HepG2 (cell line): Measurements from ENCODE around the gene RNU6-8. TPM values are rescaled to one million over a fixed set of nuclear protein-coding genes. Genes with fewer than 3 reads are reported as not detected.

ENCODE experiments used
- ATAC-seq: fragments of 200-7000 bp; cut with Tn5 transposase; 3 replicates; pipeline ENCODE4 v1.9.1; 2020; ENCODE audit warnings: mild to moderate bottlenecking, moderate library complexity
- BruUV-seq: library from RNA; stranded (reverse); fragments of 400-500 nt; replicated peaks from 2 replicates; lab custom pipeline; 2021; lab: Mats Ljungman, UMichigan
- CTCF ChIA-PET: fragments of 300-600 bp; formaldehyde crosslinking; extraction: SDS; loops from one replicate; lab custom pipeline; 2021; ENCODE audit warnings: low total read pairs, inconsistent platforms, low intra/inter-chr PET ratio; lab: Yijun Ruan, JAX
- POLR2A ChIA-PET: fragments of 350-600 bp; sonication (Branson Sonifier 250); formaldehyde crosslinking; loops from one replicate; lab custom pipeline; 2020; ENCODE audit warnings: antibody characterized with exemption, inconsistent platforms; lab: Yijun Ruan, JAX
- DNase-seq: peaks from one replicate; pipeline ENCODE4 v3.0.0-alpha.2; 2015; ENCODE audit warnings: low spot score
- FAIRE-seq: peaks from 3 replicates; lab custom pipeline; 2011; peaks lifted over from hg19 to GRCh38; lab: Jason Lieb, UNC
- H2AFZ ChIP-seq: one replicate; pipeline ENCODE4 v1.6.1; 2011; ENCODE audit warnings: low read length, inconsistent platforms
- H3K27ac ChIP-seq: fragments of 300-600 bp; 3 replicates; pipeline ENCODE4 v1.8.0; 2011; ENCODE audit warnings: mixed run types, mild to moderate bottlenecking, mixed read lengths, low read length, inconsistent platforms; ENCODE audit not compliant: insufficient read depth; ENCODE audit errors: extremely low read length
- H3K27me3 ChIP-seq, 2 experiments: fragments of 200-600 bp in 1 of 2; 2 replicates in 1 of 2; 3 replicates in 1 of 2; pipeline versions ENCODE4 v1.6.0 to v1.8.0; 2011; ENCODE audit warnings: low read length in 2 of 2, mild to moderate bottlenecking in 2 of 2, moderate library complexity in 2 of 2, inconsistent platforms in 1 of 2; ENCODE audit not compliant: insufficient read depth in 2 of 2, control insufficient read depth in 1 of 2
- H3K36me3 ChIP-seq, 2 experiments: fragments of 200-600 bp in 1 of 2; replicated peaks in 1 of 2; 2 replicates in 1 of 2; 3 replicates in 1 of 2; pipeline versions ENCODE4 v1.5.1 to v1.8.0; 2011; ENCODE audit warnings: low read length in 2 of 2, inconsistent platforms in 1 of 2; ENCODE audit not compliant: insufficient read depth in 2 of 2, control insufficient read depth in 1 of 2
- H3K4me1 ChIP-seq: 2 replicates; pipeline ENCODE4 v1.5.1; 2012; ENCODE audit warnings: low read length, inconsistent platforms; ENCODE audit not compliant: insufficient read depth
- H3K4me2 ChIP-seq: 2 replicates; pipeline ENCODE4 v1.6.0; 2011; ENCODE audit warnings: low read depth, low read length, inconsistent platforms
- H3K4me3 ChIP-seq, 3 experiments: fragments of 200-600 bp in 1 of 3; sonication (generic), shearing (Covaris generic) in 1 of 3; replicated peaks in 1 of 3; 2 replicates each; pipeline ENCODE4 v1.5.1; 2011 to 2016; ENCODE audit warnings: low read length in 3 of 3, inconsistent platforms in 2 of 3, low read depth in 2 of 3, mild to moderate bottlenecking in 2 of 3, control low read depth in 1 of 3, mixed read lengths in 1 of 3; ENCODE audit not compliant: insufficient read depth in 1 of 3
- H3K79me2 ChIP-seq: one replicate; pipeline ENCODE4 v1.6.1; 2011; ENCODE audit warnings: low read length, inconsistent platforms; ENCODE audit not compliant: insufficient read depth
- H3K9ac ChIP-seq: 2 replicates; pipeline ENCODE4 v1.6.0; 2011; ENCODE audit warnings: mild to moderate bottlenecking, low read depth, low read length, inconsistent platforms; ENCODE audit not compliant: insufficient read depth
- H3K9me3 ChIP-seq: 2 replicates; pipeline ENCODE4 v1.5.1; 2012; ENCODE audit warnings: mild to moderate bottlenecking, low read length
- H4K20me1 ChIP-seq: 2 replicates; pipeline ENCODE4 v1.6.0; 2011; ENCODE audit warnings: inconsistent platforms, mild to moderate bottlenecking, low read length, moderate library complexity; ENCODE audit not compliant: insufficient read depth
- BRD4 ChIP-seq: sonication (generic); formaldehyde crosslinking; IDR thresholded peaks from 2 replicates; pipeline ENCODE4 v1.4.0; 2020; ENCODE audit warnings: missing genetic modification reagents
- HHEX ChIP-seq: IDR thresholded peaks from 2 replicates; pipeline ENCODE4 v1.6.1; 2016; ENCODE audit warnings: control low read depth
- NCOR1 ChIP-seq: fragments of 200-600 bp; sonication (generic); IDR thresholded peaks from 2 replicates; pipeline ENCODE4 v1.7.0; 2017; ENCODE audit warnings: antibody characterized with exemption, low read length, borderline replicate concordance
- PHF5A ChIP-seq: IDR thresholded peaks from one replicate; pipeline ENCODE4 v1.6.1; 2018; ENCODE audit warnings: low read depth, missing genetic modification reagents; ENCODE audit not compliant: unreplicated experiment
- SIN3A ChIP-seq: IDR thresholded peaks from 2 replicates; pipeline ENCODE4 v1.6.1; 2011; ENCODE audit warnings: low read depth, mild to moderate bottlenecking, control low read depth, low read length, borderline replicate concordance
- SP1 ChIP-seq, 2 experiments: fragments of 450-650 bp in 1 of 2; sonication (generic) in 1 of 2; formaldehyde crosslinking in 1 of 2; IDR thresholded peaks; 2 replicates each; pipeline versions ENCODE4 v1.4.0 to v1.6.1; 2016 to 2020; ENCODE audit warnings: missing genetic modification reagents in 1 of 2
- ZNF432 ChIP-seq: sonication (generic); formaldehyde crosslinking; IDR thresholded peaks from 2 replicates; pipeline ENCODE4 v1.5.0; 2020; ENCODE audit warnings: missing genetic modification reagents, mild to moderate bottlenecking, borderline replicate concordance
- ZNF720 ChIP-seq: sonication (generic); formaldehyde crosslinking; IDR thresholded peaks from 2 replicates; pipeline ENCODE4 v1.4.0; 2020; ENCODE audit warnings: missing genetic modification reagents
- ZNF839 ChIP-seq: sonication (generic); formaldehyde crosslinking; IDR thresholded peaks from 2 replicates; pipeline ENCODE4 v1.4.0; 2020; ENCODE audit warnings: missing genetic modification reagents, mild to moderate bottlenecking, borderline replicate concordance
- in situ Hi-C: cut with HindIII; loops from 2 replicates; pipeline ENCODE4 v1.10.0; 2017; ENCODE audit warnings: low pct_unique_long_range_greater_than_20kb; ENCODE audit not compliant: extremely low pct_ligation_motif_present
- intact Hi-C: fragments of 100-400 bp; cut with micrococcal nuclease; formaldehyde crosslinking; loops from one replicate; pipeline ENCODE4 v1.10.0; 2022; ENCODE audit not compliant: unreplicated experiment
- polyA plus RNA-seq, 8 experiments: library from polyadenylated mRNA; depleted of rRNA in 3 of 8; stranded (reverse) in 7 of 8; unstranded in 1 of 8; fragments of >200 nt; fragmentation: Illumina TruSeq in 4 of 8; extraction: Trizol in 4 of 8; gene quantifications; 2 replicates each; pipeline versions ENCODE4 v1.2.1 to v1.2.3, GENCODE V29; 2011 to 2016; ENCODE audit warnings: low read depth in 4 of 8, missing spikeins in 1 of 8, mixed read lengths in 1 of 8; ENCODE audit not compliant: insufficient read depth in 1 of 8
- total RNA-seq, 5 experiments: library from RNA; depleted of rRNA; stranded (reverse); fragments of >200 nt; fragmentation: Illumina TruSeq; extraction: Trizol; gene quantifications; 2 replicates each; pipeline ENCODE4 v1.2.3, GENCODE V29; 2016; ENCODE audit warnings: low read depth in 1 of 5
- TF ChIP-seq, protein P1 (sequence below): sonication (generic); formaldehyde crosslinking; IDR thresholded peaks from 2 replicates; pipeline ENCODE4 v1.5.0; 2020; ENCODE audit warnings: mild to moderate bottlenecking, missing genetic modification reagents, borderline replicate concordance
- TF ChIP-seq, protein P2 (sequence below): sonication (generic); formaldehyde crosslinking; IDR thresholded peaks from 2 replicates; pipeline ENCODE4 v1.4.0; 2020; ENCODE audit warnings: mild to moderate bottlenecking, missing genetic modification reagents
- TF ChIP-seq, protein P3 (sequence below): sonication (generic); formaldehyde crosslinking; IDR thresholded peaks from 2 replicates; pipeline ENCODE4 v1.5.0; 2020; ENCODE audit warnings: missing genetic modification reagents, mild to moderate bottlenecking, borderline replicate concordance

RNU6-8 gene
- total and polyA plus RNA-seq, 2 of the 13 experiments (the other 11 are each of a cell fraction or from before 2014, with no cell fraction given): under 0.01 TPM; not detected in 1

DNA sequence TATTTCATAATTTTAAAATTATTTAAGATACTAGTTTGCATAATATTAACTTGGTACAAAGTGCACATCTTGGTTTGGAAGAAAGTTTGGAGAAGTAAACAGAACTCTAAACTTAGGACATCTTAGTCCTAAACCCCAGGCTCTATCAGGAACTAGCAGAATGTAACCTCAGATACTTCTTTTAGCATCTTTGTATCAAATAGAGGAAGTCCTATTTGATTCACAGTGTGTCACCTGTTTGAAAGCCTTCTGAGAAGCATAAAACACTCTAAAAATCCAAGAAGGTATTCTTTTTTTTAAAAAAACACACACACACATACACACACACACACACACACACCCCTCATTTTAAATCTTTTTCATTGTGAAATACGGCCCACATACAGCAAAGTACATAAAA is 13.3 kb downstream of the RNU6-8 start (continued):
- TF ChIP-seq, protein P1, sequence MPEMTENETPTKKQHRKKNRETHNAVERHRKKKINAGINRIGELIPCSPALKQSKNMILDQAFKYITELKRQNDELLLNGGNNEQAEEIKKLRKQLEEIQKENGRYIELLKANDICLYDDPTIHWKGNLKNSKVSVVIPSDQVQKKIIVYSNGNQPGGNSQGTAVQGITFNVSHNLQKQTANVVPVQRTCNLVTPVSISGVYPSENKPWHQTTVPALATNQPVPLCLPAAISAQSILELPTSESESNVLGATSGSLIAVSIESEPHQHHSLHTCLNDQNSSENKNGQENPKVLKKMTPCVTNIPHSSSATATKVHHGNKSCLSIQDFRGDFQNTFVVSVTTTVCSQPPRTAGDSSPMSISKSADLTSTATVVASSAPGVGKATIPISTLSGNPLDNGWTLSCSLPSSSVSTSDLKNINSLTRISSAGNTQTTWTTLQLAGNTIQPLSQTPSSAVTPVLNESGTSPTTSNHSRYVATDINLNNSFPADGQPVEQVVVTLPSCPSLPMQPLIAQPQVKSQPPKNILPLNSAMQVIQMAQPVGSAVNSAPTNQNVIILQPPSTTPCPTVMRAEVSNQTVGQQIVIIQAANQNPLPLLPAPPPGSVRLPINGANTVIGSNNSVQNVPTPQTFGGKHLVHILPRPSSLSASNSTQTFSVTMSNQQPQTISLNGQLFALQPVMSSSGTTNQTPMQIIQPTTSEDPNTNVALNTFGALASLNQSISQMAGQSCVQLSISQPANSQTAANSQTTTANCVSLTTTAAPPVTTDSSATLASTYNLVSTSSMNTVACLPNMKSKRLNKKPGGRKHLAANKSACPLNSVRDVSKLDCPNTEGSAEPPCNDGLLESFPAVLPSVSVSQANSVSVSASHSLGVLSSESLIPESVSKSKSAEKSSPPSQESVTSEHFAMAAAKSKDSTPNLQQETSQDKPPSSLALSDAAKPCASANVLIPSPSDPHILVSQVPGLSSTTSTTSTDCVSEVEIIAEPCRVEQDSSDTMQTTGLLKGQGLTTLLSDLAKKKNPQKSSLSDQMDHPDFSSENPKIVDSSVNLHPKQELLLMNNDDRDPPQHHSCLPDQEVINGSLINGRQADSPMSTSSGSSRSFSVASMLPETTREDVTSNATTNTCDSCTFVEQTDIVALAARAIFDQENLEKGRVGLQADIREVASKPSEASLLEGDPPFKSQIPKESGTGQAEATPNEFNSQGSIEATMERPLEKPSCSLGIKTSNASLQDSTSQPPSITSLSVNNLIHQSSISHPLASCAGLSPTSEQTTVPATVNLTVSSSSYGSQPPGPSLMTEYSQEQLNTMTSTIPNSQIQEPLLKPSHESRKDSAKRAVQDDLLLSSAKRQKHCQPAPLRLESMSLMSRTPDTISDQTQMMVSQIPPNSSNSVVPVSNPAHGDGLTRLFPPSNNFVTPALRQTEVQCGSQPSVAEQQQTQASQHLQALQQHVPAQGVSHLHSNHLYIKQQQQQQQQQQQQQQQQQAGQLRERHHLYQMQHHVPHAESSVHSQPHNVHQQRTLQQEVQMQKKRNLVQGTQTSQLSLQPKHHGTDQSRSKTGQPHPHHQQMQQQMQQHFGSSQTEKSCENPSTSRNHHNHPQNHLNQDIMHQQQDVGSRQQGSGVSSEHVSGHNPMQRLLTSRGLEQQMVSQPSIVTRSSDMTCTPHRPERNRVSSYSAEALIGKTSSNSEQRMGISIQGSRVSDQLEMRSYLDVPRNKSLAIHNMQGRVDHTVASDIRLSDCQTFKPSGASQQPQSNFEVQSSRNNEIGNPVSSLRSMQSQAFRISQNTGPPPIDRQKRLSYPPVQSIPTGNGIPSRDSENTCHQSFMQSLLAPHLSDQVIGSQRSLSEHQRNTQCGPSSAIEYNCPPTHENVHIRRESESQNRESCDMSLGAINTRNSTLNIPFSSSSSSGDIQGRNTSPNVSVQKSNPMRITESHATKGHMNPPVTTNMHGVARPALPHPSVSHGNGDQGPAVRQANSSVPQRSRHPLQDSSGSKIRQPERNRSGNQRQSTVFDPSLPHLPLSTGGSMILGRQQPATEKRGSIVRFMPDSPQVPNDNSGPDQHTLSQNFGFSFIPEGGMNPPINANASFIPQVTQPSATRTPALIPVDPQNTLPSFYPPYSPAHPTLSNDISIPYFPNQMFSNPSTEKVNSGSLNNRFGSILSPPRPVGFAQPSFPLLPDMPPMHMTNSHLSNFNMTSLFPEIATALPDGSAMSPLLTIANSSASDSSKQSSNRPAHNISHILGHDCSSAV (CRISPR knock-in tag): no peak

DNA sequence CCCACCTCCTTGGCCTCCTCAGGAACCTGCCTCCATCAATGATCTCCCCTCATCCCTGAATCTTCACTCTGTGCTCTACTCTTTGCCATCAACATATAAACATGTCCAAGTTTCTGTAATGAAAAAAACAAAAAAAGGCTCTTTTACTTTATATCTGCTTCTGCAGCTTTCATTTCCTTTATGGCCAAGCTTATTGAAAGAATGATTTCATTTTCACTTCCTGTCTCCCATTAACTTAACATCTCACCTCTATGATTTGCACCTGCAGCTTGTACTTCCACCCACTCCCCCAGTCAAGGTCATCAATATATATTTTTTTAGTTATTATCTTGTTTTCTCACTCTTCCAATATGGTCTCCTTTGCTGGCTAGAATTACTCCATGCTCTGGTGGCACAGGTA is 16.8 kb downstream of the RNU6-8 start:
- Histone ChIP-seq H3K27me3 (no peaks in the 10 kb centered on the region), H3K4me1 (no peaks in the 10 kb centered on the region), H3K9ac (no peak overlapping the region), H3K27ac (no peak overlapping the region), H3K79me2 (no peaks in the 10 kb centered on the region), H3K4me2 (no peak overlapping the region), H2AFZ (no peak overlapping the region), H3K36me3 (no peaks in the 10 kb centered on the region), H3K4me3 (no peak overlapping the region), H4K20me1 (no peaks in the 10 kb centered on the region), H3K9me3 (peaks cover 12% of the 10 kb centered on the region; the same call in 1 of the 2 replicates)
- FAIRE-seq (no peak), ATAC-seq (no peak), DNase-seq (no peak)
- in situ Hi-C loops (no loop called here), intact Hi-C loops (no loop called here)
- ChIA-PET POLR2A (no interaction called here), CTCF (no interaction called here)
- BruUV-seq: no TSS peak
- no peak for TF ChIP-seq NCOR1
- no peak for TF ChIP-seq PHF5A (CRISPR knock-in tag)
- no peak for TF ChIP-seq ZNF839 (CRISPR knock-in tag)
- TF ChIP-seq ZNF432 (CRISPR knock-in tag): no peak
- no peak for TF ChIP-seq SIN3A
- TF ChIP-seq BRD4 (CRISPR knock-in tag): no peak
- no peak for TF ChIP-seq HHEX
- TF ChIP-seq, protein P2, sequence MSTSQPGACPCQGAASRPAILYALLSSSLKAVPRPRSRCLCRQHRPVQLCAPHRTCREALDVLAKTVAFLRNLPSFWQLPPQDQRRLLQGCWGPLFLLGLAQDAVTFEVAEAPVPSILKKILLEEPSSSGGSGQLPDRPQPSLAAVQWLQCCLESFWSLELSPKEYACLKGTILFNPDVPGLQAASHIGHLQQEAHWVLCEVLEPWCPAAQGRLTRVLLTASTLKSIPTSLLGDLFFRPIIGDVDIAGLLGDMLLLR (CRISPR knock-in tag): no peak
- TF ChIP-seq SP1 (IDR thresholded peaks at IDR 0.05): no peak
- no peak for TF ChIP-seq SP1 (CRISPR knock-in tag; IDR thresholded peaks at IDR 0.05)
- no peak for TF ChIP-seq ZNF720 (CRISPR knock-in tag)
- TF ChIP-seq, protein P3, sequence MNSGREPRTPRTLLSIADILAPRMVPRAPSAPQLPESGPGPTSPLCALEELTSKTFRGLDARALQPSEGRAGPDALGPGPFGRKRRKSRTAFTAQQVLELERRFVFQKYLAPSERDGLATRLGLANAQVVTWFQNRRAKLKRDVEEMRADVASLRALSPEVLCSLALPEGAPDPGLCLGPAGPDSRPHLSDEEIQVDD: no peak
